ENCODE results near the gene DLGAP1.

DLGAP1 gene

DNA sequence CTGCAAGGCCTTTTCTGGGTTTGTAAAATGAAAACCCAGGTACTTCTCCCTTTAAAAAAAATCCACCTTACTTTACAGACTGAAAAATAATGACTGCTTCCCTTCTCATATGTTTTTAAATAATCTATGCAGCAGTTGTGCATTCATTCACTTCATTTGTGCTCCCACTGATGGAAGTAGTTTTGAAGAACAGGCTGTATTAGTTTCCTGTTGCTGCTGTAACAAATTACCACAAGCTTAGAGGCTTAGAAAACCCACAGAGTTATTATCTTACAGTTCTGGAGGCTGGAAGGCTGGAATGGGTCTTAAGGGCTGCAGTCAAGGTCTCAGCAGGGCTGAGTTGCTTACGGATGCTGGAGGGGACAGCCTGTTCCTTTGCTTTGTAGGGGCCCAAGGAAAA is 670.2 kb downstream of the DLGAP1 start:
- no peak overlapping the region for H3K4me3 ChIP-seq (ENCODE audit: low read depth, low read length)
- no peaks in the 10 kb centered on the region for H3K36me3 ChIP-seq (ENCODE audit: control insufficient read depth, insufficient read depth, low read length)

DNA sequence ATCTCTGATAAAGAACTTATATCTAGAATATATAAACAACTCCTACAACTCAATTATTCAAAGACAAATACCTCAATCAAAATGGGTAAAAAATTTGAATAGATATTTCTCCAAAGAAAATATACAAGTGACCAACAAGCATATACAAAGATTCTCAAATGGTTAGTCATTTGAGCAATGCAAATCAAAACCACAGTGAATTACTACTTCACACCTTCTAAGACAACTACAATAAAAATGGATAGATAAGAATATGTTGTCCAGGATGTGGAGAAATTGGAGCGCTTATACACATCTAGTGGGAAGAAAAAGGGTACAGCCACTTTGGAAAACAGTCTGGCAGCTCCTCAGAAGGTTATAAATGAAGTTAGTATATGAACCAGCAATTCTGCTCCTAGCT is 672.2 kb downstream of the DLGAP1 start:
- no peak overlapping the region for H3K4me3 ChIP-seq (ENCODE audit: low read depth, low read length)
- no peaks in the 10 kb centered on the region for H3K9me3 ChIP-seq (ENCODE audit: control insufficient read depth, insufficient read depth, low read length)
- no peak overlapping the region for H3K27ac ChIP-seq (ENCODE audit: low read depth, low read length)
- H3K9ac ChIP-seq (ENCODE audit: low read depth, low read length), result no peak overlapping the region
- H3K4me1 ChIP-seq (ENCODE audit: control insufficient read depth, insufficient read depth, low read length), result no peaks in the 10 kb centered on the region
- no peaks in the 10 kb centered on the region for H3K27me3 ChIP-seq (ENCODE audit: control insufficient read depth, insufficient read depth, low read length)
- no peaks in the 10 kb centered on the region for H3K36me3 ChIP-seq (ENCODE audit: control insufficient read depth, insufficient read depth, low read length)

More for the DNA sequence above, 670.2 kb downstream of the DLGAP1 start:
- Histone ChIP-seq H3K9me3 (ENCODE audit: control insufficient read depth, insufficient read depth, low read length) (no peaks in the 10 kb centered on the region), H3K4me1 (ENCODE audit: control insufficient read depth, insufficient read depth, low read length) (no peaks in the 10 kb centered on the region), H3K27me3 (ENCODE audit: control insufficient read depth, insufficient read depth, low read length) (no peaks in the 10 kb centered on the region), H3K27ac (ENCODE audit: low read depth, low read length) (no peak overlapping the region), H3K9ac (ENCODE audit: low read depth, low read length) (no peak overlapping the region)

DNA sequence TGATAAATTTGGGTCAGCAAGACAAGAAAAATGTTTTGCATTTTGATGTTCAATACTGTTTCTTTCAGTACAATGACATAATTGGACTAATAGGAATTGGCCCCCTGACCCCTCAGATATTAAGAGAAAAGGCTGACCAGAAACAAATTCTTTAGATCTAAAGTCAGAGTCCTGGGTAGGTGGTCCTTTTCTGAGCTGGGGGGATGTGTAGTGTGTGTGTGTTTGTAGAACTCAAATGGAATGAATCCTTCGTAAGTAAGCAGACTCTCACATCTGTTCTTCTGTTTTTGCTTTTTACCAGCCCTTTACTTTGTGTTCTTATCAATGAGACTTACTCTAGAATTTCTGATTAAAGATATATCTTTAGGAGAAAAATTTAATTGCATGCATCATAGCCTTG is 677.4 kb downstream of the DLGAP1 start:
- Histone ChIP-seq H3K9ac (ENCODE audit: low read depth, low read length) (no peak overlapping the region), H3K27ac (ENCODE audit: low read depth, low read length) (no peak overlapping the region), H3K9me3 (ENCODE audit: control insufficient read depth, insufficient read depth, low read length) (no peaks in the 10 kb centered on the region), H3K27me3 (ENCODE audit: control insufficient read depth, insufficient read depth, low read length) (no peaks in the 10 kb centered on the region), H3K4me1 (ENCODE audit: control insufficient read depth, insufficient read depth, low read length) (peaks cover 14% of the 10 kb centered on the region), H3K36me3 (ENCODE audit: control insufficient read depth, insufficient read depth, low read length) (no peaks in the 10 kb centered on the region), H3K4me3 (ENCODE audit: low read depth, low read length) (no peak overlapping the region)

DNA sequence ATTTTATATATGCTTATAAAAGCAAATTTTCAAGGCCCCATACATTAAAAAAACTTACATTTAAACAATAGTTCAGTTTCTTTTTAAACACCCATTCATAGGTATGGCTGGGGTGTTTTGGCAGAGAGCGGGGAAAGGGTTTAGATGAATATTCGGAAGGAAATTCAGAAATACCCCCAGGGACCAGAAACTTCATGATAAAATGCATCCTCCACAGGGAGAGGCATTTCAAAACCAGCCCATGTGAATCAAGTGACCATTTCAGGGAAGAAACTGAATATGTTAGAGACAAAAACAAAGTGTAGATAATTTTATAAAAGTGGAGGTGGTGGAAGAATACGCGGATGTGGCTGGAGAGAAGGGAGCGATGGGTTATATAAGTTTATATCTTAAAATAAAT is 678.0 kb downstream of the DLGAP1 start:
- no peaks in the 10 kb centered on the region for H3K36me3 ChIP-seq (ENCODE audit: control insufficient read depth, insufficient read depth, low read length)
- peaks cover 17% of the 10 kb centered on the region for H3K4me1 ChIP-seq (ENCODE audit: control insufficient read depth, insufficient read depth, low read length)
- H3K4me3 ChIP-seq (ENCODE audit: low read depth, low read length), result no peak overlapping the region
- H3K27me3 ChIP-seq (ENCODE audit: control insufficient read depth, insufficient read depth, low read length), result no peaks in the 10 kb centered on the region
- no peak overlapping the region for H3K9ac ChIP-seq (ENCODE audit: low read depth, low read length)
- no peaks in the 10 kb centered on the region for H3K9me3 ChIP-seq (ENCODE audit: control insufficient read depth, insufficient read depth, low read length)
- no peak overlapping the region for H3K27ac ChIP-seq (ENCODE audit: low read depth, low read length)

DNA sequence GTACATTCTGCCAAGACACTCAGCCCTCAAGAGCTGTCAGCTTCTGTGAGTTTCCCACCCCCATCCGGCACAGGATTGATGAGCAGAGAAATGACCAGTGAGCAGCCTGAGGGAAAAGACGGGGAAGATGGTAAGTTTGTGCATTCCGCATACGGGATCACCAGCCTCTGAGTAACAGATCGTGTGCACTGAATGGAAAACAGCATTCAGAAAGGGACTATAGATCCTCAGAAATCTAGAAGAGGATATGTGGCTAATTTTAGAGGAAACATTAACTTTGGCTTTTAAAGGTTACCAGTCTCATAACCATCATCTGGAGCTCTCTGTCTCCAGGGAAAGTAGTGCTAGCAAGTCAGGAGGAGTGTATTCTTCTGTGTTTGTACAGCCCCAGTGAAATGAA is 679.1 kb downstream of the DLGAP1 start:
- Histone ChIP-seq H3K27me3 (ENCODE audit: control insufficient read depth, insufficient read depth, low read length) (no peaks in the 10 kb centered on the region), H3K36me3 (ENCODE audit: control insufficient read depth, insufficient read depth, low read length) (no peaks in the 10 kb centered on the region), H3K9me3 (ENCODE audit: control insufficient read depth, insufficient read depth, low read length) (no peaks in the 10 kb centered on the region), H3K4me1 (ENCODE audit: control insufficient read depth, insufficient read depth, low read length) (peaks cover 24% of the 10 kb centered on the region), H3K9ac (ENCODE audit: low read depth, low read length) (no peak overlapping the region), H3K27ac (ENCODE audit: low read depth, low read length) (no peak overlapping the region), H3K4me3 (ENCODE audit: low read depth, low read length) (no peak overlapping the region)

DNA sequence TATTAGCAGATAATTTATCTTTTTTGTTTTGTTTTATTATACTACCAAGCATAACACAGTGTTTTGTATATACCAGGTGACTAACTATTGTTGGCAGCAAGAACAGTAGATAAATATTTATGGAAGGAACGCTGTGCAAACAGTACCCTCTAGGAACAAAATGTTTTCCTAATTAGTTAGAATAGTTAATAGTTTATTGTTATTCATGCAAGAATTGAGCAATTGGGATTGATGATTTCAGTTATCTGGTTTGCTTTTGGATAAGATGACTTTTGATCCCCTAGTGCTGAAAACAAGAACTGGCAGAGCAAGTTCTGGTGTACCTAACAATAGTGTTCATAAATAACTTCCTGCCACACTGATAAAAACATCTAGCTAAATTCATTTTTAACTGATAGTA is 681.8 kb downstream of the DLGAP1 start:
- H3K27me3 ChIP-seq (ENCODE audit: control insufficient read depth, insufficient read depth, low read length), result peaks cover 5% of the 10 kb centered on the region; the same call in 1 of the 2 replicates
- H3K4me1 ChIP-seq (ENCODE audit: control insufficient read depth, insufficient read depth, low read length), result peaks cover 26% of the 10 kb centered on the region
- H3K36me3 ChIP-seq (ENCODE audit: control insufficient read depth, insufficient read depth, low read length), result no peaks in the 10 kb centered on the region
- no peak overlapping the region for H3K27ac ChIP-seq (ENCODE audit: low read depth, low read length)
- peak overlapping the region; percentile 30 for H3K4me3 ChIP-seq (ENCODE audit: low read depth, low read length)
- H3K9ac ChIP-seq (ENCODE audit: low read depth, low read length), result no peak overlapping the region
- no peaks in the 10 kb centered on the region for H3K9me3 ChIP-seq (ENCODE audit: control insufficient read depth, insufficient read depth, low read length)

DNA sequence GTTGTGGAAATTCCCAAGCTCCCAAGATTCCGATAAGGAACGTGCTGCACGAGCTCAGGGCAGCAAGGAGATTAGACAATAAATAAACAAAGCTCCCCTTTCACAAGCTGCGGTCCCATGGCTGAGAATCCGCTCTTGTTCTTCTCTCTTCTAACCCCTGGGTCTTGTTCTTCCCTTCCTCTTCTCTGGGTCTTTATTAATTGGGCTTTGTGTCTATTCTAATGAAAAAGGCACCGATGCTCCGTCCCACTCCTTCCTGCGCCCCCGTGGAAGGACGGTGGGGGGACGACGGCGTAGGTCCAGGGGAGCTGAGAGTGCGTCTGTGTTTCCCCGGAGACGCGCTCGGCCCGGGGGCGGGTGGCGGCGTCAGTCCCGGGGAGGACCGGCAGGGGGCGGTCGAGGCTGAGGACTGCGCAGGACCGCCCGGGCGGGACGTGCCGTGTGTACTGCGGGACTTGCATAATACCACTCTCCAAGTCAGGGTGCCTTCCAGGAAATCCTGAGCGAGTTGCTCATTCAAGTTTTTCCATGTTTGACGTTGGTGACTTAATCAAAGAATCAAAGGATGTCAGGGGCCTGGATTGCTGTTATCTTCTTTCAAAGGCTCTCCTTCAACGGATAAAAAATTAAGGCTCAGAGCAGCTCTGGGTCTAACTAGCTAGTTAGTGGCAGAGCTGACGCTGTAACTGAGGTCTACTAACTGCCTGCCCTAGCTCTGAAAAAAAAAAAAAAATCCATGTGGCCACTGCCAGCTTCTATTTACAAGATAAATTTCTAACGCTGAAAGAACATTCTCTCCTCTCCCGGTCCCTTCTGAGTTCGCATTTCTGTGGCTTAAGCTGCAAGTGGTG is 683.8 kb downstream of the DLGAP1 start:
- Histone ChIP-seq H3K9ac (ENCODE audit: low read depth, low read length) (0 out of 2 replicates have a peak overlapping the region, but pooled peaks have one; percentile 5), H3K4me3 (ENCODE audit: low read depth, low read length) (peak overlapping the region; percentile 72), H3K4me1 (ENCODE audit: control insufficient read depth, insufficient read depth, low read length) (peaks cover 26% of the 10 kb centered on the region), H3K27ac (ENCODE audit: low read depth, low read length) (no peak overlapping the region), H3K36me3 (ENCODE audit: control insufficient read depth, insufficient read depth, low read length) (no peaks in the 10 kb centered on the region), H3K27me3 (ENCODE audit: control insufficient read depth, insufficient read depth, low read length) (peaks cover 5% of the 10 kb centered on the region; the same call in 1 of the 2 replicates), H3K9me3 (ENCODE audit: control insufficient read depth, insufficient read depth, low read length) (peaks cover 3% of the 10 kb centered on the region; the same call in 1 of the 2 replicates)

DNA sequence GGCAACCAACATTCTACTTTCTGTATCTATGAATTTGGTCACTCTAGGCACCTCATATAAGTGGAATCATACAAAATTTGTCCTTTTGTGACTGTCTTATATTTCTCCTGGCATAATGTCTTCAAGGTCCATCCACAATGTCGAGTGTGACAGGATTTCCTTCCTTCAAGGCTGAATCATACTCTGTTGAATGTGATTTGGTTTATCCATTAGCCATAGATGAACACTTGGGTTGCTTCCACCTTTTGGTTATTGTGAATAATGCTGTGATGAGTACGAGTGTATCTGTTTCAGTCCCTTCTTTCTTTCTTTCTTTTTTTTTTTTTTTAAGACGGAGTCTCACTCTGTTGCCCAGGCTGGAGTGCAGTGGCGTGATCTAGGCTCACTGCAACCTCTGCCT is 693.8 kb downstream of the DLGAP1 start:
- no peak overlapping the region for H3K27ac ChIP-seq (ENCODE audit: low read depth, low read length)
- no peak overlapping the region for H3K9ac ChIP-seq (ENCODE audit: low read depth, low read length)
- no peaks in the 10 kb centered on the region for H3K27me3 ChIP-seq (ENCODE audit: control insufficient read depth, insufficient read depth, low read length)
- no peak overlapping the region for H3K4me3 ChIP-seq (ENCODE audit: low read depth, low read length)
- H3K9me3 ChIP-seq (ENCODE audit: control insufficient read depth, insufficient read depth, low read length), result peaks cover 8% of the 10 kb centered on the region
- H3K4me1 ChIP-seq (ENCODE audit: control insufficient read depth, insufficient read depth, low read length), result peaks cover 7% of the 10 kb centered on the region; the same call in 1 of the 2 replicates
- H3K36me3 ChIP-seq (ENCODE audit: control insufficient read depth, insufficient read depth, low read length), result no peaks in the 10 kb centered on the region

DNA sequence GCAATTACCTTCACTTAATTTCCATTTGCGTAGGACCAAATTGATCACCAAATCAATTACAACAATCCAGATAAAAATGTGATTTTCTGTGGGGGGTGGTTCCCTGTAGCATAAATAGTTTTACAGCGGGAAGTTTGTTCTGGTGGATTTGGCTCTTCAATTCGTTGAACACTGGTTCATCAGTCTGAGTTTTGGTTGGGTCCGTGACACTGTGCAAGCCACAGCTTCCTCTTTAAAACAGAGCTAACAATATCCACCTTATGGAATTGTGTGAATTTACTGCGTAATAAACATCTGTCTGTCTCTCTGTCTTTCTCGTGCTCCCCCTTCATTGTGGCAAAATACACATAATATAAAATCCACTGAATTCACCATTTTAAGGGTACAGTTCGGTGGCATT is 694.4 kb downstream of the DLGAP1 start:
- Histone ChIP-seq H3K4me3 (ENCODE audit: low read depth, low read length) (no peak overlapping the region), H3K27ac (ENCODE audit: low read depth, low read length) (no peak overlapping the region), H3K27me3 (ENCODE audit: control insufficient read depth, insufficient read depth, low read length) (no peaks in the 10 kb centered on the region), H3K4me1 (ENCODE audit: control insufficient read depth, insufficient read depth, low read length) (peaks cover 7% of the 10 kb centered on the region; the same call in 1 of the 2 replicates), H3K9ac (ENCODE audit: low read depth, low read length) (no peak overlapping the region), H3K36me3 (ENCODE audit: control insufficient read depth, insufficient read depth, low read length) (no peaks in the 10 kb centered on the region), H3K9me3 (ENCODE audit: control insufficient read depth, insufficient read depth, low read length) (peaks cover 2% of the 10 kb centered on the region; the same call in 1 of the 2 replicates)

DNA sequence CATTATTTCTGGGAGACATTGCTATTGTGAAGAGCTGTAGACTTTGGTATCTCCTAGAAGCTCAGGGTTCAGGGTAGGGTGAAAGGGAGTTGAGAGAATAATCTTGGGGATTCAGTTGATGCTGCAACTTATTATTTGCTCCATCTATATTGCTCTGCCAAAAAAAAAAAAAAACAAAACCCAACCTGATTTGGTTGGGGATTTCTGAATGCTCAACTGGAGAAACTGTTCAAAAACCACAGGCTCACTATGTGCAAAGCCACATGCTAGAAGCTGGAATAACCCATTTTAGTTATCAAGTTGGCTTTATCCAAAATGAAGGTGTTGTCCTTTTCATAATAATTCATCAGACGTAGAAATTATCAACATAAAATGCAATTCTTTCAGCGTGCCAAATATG is 696.0 kb downstream of the DLGAP1 start:
- peaks cover 7% of the 10 kb centered on the region; the same call in 1 of the 2 replicates for H3K4me1 ChIP-seq (ENCODE audit: control insufficient read depth, insufficient read depth, low read length)
- no peaks in the 10 kb centered on the region for H3K36me3 ChIP-seq (ENCODE audit: control insufficient read depth, insufficient read depth, low read length)
- H3K9me3 ChIP-seq (ENCODE audit: control insufficient read depth, insufficient read depth, low read length), result no peaks in the 10 kb centered on the region
- no peak overlapping the region for H3K9ac ChIP-seq (ENCODE audit: low read depth, low read length)
- no peak overlapping the region for H3K4me3 ChIP-seq (ENCODE audit: low read depth, low read length)
- H3K27me3 ChIP-seq (ENCODE audit: control insufficient read depth, insufficient read depth, low read length), result no peaks in the 10 kb centered on the region
- H3K27ac ChIP-seq (ENCODE audit: low read depth, low read length), result peak overlapping the region; percentile 26

DNA sequence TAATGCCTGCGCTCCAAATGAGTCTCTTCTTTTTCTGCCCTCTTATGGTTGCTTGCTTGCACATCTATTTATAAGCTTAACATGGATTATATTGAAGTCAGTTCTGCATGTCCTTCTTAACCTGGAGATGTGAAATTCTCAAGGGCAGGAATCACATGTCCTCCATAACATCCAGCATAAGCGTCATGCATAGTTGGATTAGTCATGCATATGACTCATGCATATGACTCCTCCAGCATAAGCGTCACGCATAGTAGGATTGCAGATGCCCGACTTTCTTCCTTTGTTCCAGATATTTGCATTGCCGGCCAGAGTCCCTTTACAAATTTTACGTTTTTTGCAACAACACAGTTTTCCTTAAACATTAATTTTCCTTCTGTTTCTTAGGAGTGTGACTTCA is 696.6 kb downstream of the DLGAP1 start:
- H3K27ac ChIP-seq (ENCODE audit: low read depth, low read length), result peak overlapping the region; percentile 26

More for the DNA sequence above, 696.6 kb downstream of the DLGAP1 start:
- Histone ChIP-seq H3K9me3 (ENCODE audit: control insufficient read depth, insufficient read depth, low read length) (no peaks in the 10 kb centered on the region), H3K9ac (ENCODE audit: low read depth, low read length) (no peak overlapping the region), H3K36me3 (ENCODE audit: control insufficient read depth, insufficient read depth, low read length) (no peaks in the 10 kb centered on the region), H3K27me3 (ENCODE audit: control insufficient read depth, insufficient read depth, low read length) (no peaks in the 10 kb centered on the region), H3K4me1 (ENCODE audit: control insufficient read depth, insufficient read depth, low read length) (peaks cover 7% of the 10 kb centered on the region; the same call in 1 of the 2 replicates), H3K4me3 (ENCODE audit: low read depth, low read length) (no peak overlapping the region)

Data from HUES48 (cell line).